Germinal center (tissue), 1 donor: ENCODE data around the gene GALNT9.
"Not testable (repeated sequence)": the region's sequence is repeated elsewhere in the genome, so short reads cannot be mapped to it uniquely, and the experiment has no call there.

Experiments used
- DNase-seq: peaks from one replicate; pipeline ENCODE4 v3.0.0; 2012; ENCODE audit warnings: mixed read lengths, low spot score

The GALNT9 gene

GRCh38 chr12:132249689-132250478 is 79.5 kb downstream of the GALNT9 start:
- DNase-seq: no peak

- DNase-seq: no peak
These were observed 80.8 kb downstream of the GALNT9 start for GRCh38 chr12:132248453-132249167.

GRCh38 chr12:132247718-132248452 is 81.5 kb downstream of the GALNT9 start:
- DNase-seq: no peak

- no peak for DNase-seq
These were observed 82.2 kb downstream of the GALNT9 start for GRCh38 chr12:132246997-132247717.

- DNase-seq: no peak
These were observed 83.8 kb downstream of the GALNT9 start for GRCh38 chr12:132245521-132246101.

- no peak for DNase-seq
These were observed 84.6 kb downstream of the GALNT9 start for GRCh38 chr12:132244724-132245295.

- DNase-seq: no peak
These were observed 85.6 kb downstream of the GALNT9 start for GRCh38 chr12:132243596-132244310.

- not testable (repeated sequence) for DNase-seq
These were observed 86.2 kb downstream of the GALNT9 start for GRCh38 chr12:132243171-132243570.

GRCh38 chr12:132240669-132241007 is 88.8 kb downstream of the GALNT9 start:
- DNase-seq: not testable (repeated sequence)

- DNase-seq: no peak
These were observed 89.4 kb downstream of the GALNT9 start for GRCh38 chr12:132239796-132240668.

- no peak for DNase-seq
These were observed 90.0 kb downstream of the GALNT9 start for GRCh38 chr12:132239392-132239791.

- DNase-seq: no peak
These were observed 90.5 kb downstream of the GALNT9 start for GRCh38 chr12:132238884-132239283.

- DNase-seq: no peak
These were observed 90.9 kb downstream of the GALNT9 start for GRCh38 chr12:132238488-132238854.

- DNase-seq: no peak
These were observed 91.5 kb downstream of the GALNT9 start for GRCh38 chr12:132237772-132238487.

GRCh38 chr12:132236930-132237771 is 92.2 kb downstream of the GALNT9 start:
- DNase-seq: no peak

GRCh38 chr12:132236129-132236929 is 93.1 kb downstream of the GALNT9 start:
- DNase-seq: no peak

GRCh38 chr12:132235116-132235820 is 94.1 kb downstream of the GALNT9 start:
- no peak for DNase-seq
